Measurements from ENCODE around the gene P3H3. TPM values are rescaled to one million over a fixed set of nuclear protein-coding genes. Genes with fewer than 3 reads are reported as not detected.
"Not testable (repeated sequence)": the region's sequence is repeated elsewhere in the genome, so short reads cannot be mapped to it uniquely, and the experiment has no call there.

The P3H3 gene
- total RNA-seq, 2 donors from 2014 or later: 66.1 to 77.7 TPM

DNA sequence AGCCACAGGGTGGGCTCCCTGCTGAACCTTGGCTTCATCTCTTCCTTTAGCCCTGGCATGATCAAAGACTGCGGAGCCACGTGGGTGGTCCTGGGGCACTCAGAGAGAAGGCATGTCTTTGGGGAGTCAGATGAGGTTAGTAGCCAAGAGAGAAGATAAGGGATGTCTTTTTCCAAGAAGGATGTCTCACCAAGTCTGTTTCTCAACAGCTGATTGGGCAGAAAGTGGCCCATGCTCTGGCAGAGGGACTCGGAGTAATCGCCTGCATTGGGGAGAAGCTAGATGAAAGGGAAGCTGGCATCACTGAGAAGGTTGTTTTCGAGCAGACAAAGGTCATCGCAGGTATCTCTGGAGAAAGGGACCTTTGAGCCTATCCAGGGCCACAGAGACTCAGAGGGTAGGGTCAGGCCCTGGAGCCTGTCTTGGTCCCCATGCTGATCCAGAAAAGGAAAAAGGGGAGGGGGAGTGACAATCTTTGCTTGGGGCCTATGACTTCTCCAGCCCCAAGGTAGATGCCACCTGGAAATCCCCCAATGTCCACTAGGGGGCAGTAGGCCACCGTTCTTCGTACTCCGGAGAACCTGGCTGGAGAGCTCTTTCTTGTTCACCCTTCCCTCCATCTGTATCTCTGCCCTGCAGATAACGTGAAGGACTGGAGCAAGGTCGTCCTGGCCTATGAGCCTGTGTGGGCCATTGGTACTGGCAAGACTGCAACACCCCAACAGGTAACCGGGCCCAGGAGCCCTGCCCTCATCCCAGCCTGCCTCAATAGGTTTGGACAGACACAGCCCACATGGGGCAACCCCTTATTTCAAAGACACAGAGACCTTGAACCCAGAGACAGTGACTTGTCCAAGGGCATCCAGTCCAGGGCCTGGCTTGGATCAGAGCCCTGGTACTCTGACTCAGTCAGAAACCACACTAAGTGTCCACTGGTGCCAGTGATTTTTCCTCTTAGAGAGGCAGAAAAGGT lies 41.1 kb downstream of the P3H3 start:
- DNase-seq (ENCODE audit: low spot score) (no peak), ATAC-seq (ENCODE audit: insufficient number of reproducible peaks, low FRiP score, low read depth) (no peak)
- peak overlapping the region; percentile 99 for H3K4me3 ChIP-seq
- no peaks in the 10 kb centered on the region for H3K27me3 ChIP-seq (replicated peaks; ENCODE audit: insufficient read depth)
- peaks cover 13% of the 10 kb centered on the region for H3K36me3 ChIP-seq
- peaks cover 33 to 46% of the 10 kb centered on the region in 2 donors for H3K4me1 ChIP-seq (ENCODE audit: control insufficient read depth in 1 of 2, low read depth in 2 of 2)
- peak overlapping the region; percentile 30 to 98 for H3K27ac ChIP-seq
- TF ChIP-seq, protein P1, sequence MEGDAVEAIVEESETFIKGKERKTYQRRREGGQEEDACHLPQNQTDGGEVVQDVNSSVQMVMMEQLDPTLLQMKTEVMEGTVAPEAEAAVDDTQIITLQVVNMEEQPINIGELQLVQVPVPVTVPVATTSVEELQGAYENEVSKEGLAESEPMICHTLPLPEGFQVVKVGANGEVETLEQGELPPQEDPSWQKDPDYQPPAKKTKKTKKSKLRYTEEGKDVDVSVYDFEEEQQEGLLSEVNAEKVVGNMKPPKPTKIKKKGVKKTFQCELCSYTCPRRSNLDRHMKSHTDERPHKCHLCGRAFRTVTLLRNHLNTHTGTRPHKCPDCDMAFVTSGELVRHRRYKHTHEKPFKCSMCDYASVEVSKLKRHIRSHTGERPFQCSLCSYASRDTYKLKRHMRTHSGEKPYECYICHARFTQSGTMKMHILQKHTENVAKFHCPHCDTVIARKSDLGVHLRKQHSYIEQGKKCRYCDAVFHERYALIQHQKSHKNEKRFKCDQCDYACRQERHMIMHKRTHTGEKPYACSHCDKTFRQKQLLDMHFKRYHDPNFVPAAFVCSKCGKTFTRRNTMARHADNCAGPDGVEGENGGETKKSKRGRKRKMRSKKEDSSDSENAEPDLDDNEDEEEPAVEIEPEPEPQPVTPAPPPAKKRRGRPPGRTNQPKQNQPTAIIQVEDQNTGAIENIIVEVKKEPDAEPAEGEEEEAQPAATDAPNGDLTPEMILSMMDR (IDR thresholded peaks at IDR 0.05): peak; percentile 95
- H3K9me3 ChIP-seq: no peaks in the 10 kb centered on the region

DNA sequence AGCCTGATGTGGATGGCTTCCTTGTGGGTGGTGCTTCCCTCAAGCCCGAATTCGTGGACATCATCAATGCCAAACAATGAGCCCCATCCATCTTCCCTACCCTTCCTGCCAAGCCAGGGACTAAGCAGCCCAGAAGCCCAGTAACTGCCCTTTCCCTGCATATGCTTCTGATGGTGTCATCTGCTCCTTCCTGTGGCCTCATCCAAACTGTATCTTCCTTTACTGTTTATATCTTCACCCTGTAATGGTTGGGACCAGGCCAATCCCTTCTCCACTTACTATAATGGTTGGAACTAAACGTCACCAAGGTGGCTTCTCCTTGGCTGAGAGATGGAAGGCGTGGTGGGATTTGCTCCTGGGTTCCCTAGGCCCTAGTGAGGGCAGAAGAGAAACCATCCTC lies 42.1 kb downstream of the P3H3 start:
- not testable (repeated sequence) for H3K27me3 ChIP-seq (replicated peaks; ENCODE audit: insufficient read depth); DNase-seq (ENCODE audit: low spot score); H3K9me3 ChIP-seq; H3K27ac ChIP-seq; ATAC-seq (ENCODE audit: insufficient number of reproducible peaks, low FRiP score, low read depth); H3K4me3 ChIP-seq
- Histone ChIP-seq H3K36me3 (peaks cover 11% of the 10 kb centered on the region), H3K4me1 (ENCODE audit: control insufficient read depth in 1 of 2, low read depth in 2 of 2) (peaks cover 33 to 50% of the 10 kb centered on the region in 2 donors)

DNA sequence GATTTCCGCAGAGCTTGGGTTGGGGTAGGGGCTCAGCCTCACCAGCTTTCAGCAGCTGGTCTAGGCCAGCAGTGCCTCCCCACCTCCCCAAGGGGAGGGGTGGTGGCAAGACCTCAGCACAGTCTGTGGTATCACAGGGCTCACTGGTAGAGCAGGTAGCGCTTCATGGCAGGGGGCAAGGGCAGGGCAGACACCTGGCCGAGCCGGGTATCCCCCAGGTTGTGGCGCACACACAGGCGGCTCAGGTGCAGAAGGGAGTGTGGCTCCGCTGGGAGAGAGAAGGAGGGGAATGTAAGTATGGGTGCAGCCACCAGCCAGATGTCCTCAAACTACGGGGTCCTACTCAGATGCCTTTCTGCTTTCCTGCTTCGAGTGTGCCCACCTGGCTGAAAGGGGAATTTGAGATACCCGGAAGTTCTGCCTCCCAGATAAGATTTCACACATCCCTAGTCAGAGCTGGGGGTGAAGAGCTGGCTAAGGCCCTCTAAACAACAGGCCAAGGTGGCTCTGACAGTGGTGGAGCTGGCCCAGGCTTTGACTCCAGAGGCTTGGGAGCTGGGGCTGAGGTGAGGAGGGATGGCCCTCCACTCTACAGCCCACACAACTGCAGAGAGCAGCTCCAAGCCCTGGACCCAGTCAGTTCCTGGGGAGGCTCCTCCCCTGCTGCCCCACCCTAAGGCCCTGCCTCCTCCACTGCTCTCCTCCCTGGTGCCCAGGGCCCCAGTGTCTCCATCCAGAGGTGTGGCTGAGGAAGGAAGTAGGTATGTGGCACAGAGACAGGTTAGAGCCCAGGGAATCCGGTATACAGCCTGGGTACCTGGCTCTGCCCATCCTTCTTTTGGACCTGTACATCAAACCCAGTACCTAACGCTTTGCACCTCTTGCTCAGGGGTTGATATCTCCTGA lies 43.1 kb downstream of the P3H3 start:
- no peaks in the 10 kb centered on the region for H3K9me3 ChIP-seq
- H3K4me3 ChIP-seq: peak overlapping the region; percentile 97
- H3K27ac ChIP-seq: peak overlapping the region; percentile 89 to 94
- H3K27me3 ChIP-seq (replicated peaks; ENCODE audit: insufficient read depth): no peaks in the 10 kb centered on the region
- DNase-seq (ENCODE audit: low spot score) (no peak), ATAC-seq (ENCODE audit: insufficient number of reproducible peaks, low FRiP score, low read depth) (no peak)
- TF ChIP-seq, protein P1 (IDR thresholded peaks at IDR 0.05): no peak
- H3K4me1 ChIP-seq (ENCODE audit: control insufficient read depth in 1 of 2, low read depth in 2 of 2): peaks cover 33 to 50% of the 10 kb centered on the region in 2 donors
- H3K36me3 ChIP-seq: peaks cover 11% of the 10 kb centered on the region

DNA sequence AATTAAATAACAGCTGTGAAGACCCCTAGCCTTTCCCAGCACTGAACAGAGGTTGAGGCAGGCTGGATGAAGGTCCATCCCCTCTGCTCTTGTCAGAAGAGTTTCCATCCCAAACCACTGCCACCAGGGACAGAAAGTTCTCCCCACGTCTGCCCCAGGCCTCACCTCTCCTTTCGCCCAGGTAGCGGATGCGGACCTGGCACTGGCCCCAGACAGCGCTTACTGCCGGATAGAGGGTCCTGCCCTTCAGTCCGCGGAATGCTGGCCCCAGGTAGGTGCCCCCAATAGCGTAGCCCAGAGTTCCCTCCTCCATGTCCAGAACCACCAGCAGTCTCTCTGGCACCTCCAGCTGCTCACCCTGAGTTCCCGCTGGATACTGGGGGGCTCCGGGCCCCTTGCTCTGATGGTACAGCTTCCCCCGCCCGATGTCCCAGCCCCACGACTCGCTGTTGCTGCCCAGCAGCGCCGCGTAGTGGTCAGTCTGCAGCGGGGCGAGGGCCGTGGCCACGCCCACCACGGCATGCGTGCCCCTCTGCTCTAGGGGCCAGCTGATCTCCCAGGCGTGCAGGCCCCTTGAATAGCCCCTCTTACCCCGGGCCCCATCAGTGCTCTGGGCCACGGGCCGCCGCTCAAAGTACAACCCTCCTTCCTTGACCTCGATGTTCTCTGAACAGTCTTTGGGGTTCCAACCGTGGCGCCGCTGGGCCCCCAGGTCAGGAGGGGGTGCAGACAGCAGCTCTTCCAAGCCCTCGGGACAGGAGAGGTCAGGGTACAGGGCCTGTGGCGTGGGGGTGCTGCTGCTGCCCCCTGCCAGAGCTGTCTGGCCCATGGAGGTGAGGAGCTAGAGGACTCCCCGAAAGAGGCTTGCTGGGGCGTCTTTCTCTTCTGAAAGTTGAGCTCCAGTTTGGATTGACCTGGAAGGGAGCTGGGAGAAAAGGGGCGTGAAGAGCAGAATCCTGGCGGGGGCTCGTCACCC lies 44.2 kb downstream of the P3H3 start:
- DNase-seq (ENCODE audit: low spot score): peak; percentile 43
- H3K4me1 ChIP-seq (ENCODE audit: control insufficient read depth in 1 of 2, low read depth in 2 of 2): peaks cover 33 to 43% of the 10 kb centered on the region in 2 donors

More for the DNA sequence above, 44.2 kb downstream of the P3H3 start:
- Histone ChIP-seq H3K4me3 (peak overlapping the region; percentile 97), H3K27me3 (replicated peaks; ENCODE audit: insufficient read depth) (no peaks in the 10 kb centered on the region), H3K9me3 (no peaks in the 10 kb centered on the region), H3K36me3 (peaks cover 11% of the 10 kb centered on the region), H3K27ac (peak overlapping the region; percentile 89 to 94)
- TF ChIP-seq, protein P1 (IDR thresholded peaks at IDR 0.05): peak; percentile 91
- peak; percentile 40 for ATAC-seq (ENCODE audit: insufficient number of reproducible peaks, low FRiP score, low read depth)

All from thoracic aorta (tissue), 2 donors.